Activated CD4-positive, alpha-beta T cell treated with anti-CD3 and anti-CD28 coated beads, Interleukin-2, amount 50 U/mL, for 48 hours (primary cell): ENCODE data around the gene DENND4B.

Experiments
- DNase-seq, 2 experiments: peaks; one replicate each; pipeline ENCODE4 v3.0.0-alpha.2; 2020

The DENND4B gene

GRCh38 chr1:153945131-153945794 is 1.3 kb downstream of the DENND4B start:
- DNase-seq, result peak; percentile 73 to 78

DNA sequence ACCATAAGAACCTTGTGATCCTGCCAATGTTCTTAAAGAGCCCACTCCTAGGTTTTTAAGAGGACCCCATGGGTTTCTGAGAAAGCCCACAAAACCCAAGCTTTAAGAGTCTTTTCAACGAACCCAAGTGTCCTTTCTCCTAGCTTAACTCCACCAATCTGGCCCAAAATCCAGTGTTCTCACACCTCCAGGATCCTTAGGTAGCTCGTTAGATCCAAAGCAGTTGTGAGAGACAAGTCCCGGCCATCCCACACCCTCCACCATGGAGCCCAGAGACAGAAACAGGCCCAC is 1.7 kb downstream of the DENND4B start:
- no peak for DNase-seq

- no peak for DNase-seq
These were observed 2.3 kb downstream of the DENND4B start for GRCh38 chr1:153944005-153944826.

DNA sequence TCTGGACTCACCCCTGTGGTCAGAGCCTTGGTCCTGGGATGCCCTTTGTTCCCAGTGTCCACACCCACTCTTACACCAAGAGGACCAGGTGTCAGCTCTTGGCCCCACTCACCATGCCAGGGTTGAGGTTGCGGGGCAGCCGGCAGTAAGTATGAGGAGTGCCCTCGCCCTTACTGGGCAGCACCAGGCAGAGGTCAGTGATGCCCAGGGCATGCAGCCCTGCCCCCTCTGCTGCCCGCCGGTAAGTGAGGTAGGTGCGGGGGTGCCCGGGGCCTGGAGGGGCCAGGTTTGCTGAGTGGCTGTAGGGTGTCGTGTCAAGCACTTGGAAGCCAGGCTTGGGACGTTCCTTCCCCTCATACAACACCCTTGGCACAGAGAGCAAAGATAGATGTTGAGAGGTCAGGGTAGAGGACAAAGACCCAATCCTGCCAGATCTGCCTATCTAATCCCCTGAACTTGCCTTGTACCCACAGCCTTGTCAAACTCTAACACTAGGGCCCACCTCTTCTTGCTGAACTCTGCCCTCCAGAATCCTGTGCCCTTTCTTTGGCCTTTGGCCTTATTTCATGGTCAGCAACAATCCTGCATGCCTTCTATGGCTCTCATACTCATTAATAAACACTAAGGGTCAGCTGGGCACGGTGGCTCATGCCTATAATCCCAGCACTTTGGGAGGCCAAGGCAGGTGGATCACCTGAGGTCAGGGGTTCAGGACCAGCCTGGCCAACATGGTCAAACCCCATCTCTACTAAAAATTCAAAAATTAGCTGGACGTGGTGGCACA is 3.6 kb downstream of the DENND4B start:
- DNase-seq, result no peak

- no peak for DNase-seq
These were observed 4.4 kb downstream of the DENND4B start for GRCh38 chr1:153941826-153942725.

- no peak for DNase-seq
These were observed 5.8 kb downstream of the DENND4B start for GRCh38 chr1:153940756-153941155.

- no peak for DNase-seq
These were observed 7.0 kb downstream of the DENND4B start for GRCh38 chr1:153939476-153939875.

- DNase-seq, result no peak
These were observed 7.5 kb downstream of the DENND4B start for GRCh38 chr1:153938996-153939395.

GRCh38 chr1:153937331-153937730 is 9.2 kb downstream of the DENND4B start:
- no peak for DNase-seq

- DNase-seq, result no peak
These were observed 10.3 kb downstream of the DENND4B start for GRCh38 chr1:153936011-153936802.

- DNase-seq, result no peak
These were observed 11.8 kb downstream of the DENND4B start for GRCh38 chr1:153934746-153935145.

DNA sequence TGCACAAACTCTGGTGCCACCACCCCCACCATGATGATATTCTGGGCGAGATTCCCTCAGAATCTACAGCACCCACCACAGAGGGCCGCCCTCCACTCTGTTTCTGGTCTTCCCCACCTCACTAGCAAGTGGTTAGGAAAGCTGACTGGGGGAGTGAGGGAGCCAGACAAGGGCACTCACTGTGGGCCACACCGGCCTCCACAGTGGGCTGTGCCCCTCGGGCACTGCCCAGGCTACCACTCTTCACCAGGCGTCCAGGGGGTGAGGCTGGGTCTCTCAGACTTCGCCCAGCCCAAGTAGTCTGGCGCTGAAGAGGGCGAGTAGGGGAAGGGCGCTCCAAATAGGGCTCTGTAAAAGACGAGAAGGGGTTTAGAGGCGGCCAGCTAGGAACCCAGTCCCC is 12.6 kb downstream of the DENND4B start:
- no peak for DNase-seq

DNA sequence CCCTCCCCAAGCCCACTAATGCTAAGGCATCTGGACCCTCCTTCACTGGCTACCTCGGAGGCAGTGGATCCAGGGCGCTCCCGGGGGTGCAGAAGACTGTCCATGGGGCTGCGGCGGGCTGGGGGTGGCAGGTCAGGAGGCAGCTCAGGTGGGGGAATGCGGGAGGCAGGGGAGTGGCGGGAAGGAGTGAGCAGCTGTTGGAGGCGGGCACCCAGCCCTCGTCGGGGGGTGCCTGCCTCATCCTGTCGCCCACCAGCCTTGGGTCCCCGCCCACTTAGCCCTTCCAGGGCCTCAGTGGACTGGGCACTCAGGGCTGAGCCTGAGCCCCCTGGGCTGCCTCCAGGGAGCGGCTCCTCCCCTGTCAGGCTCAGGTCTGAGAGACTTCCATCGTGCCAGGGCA is 13.1 kb downstream of the DENND4B start:
- DNase-seq, result no peak

GRCh38 chr1:153932156-153933131 is 14.1 kb downstream of the DENND4B start:
- no peak for DNase-seq

GRCh38 chr1:153929981-153930948 is 16.3 kb downstream of the DENND4B start:
- no peak for DNase-seq

DNA sequence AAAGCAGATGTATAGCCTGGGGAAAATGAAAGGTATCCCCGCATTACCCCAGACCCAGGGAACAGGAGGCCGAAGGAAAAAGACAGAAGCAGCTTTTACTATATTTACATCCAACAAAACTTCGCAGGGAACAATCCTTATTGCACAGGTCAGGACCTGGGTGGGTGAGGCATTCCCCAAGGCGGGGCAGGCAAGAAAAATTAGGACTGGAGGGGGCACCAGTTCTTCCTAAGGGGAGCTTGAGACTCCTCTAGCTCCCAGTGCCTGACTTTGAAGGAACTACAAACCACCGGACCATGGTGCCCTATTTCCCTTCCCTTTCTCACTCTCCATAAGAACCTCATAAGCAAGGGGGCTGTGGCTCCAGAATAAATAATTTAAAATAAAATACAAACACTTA is 17.1 kb downstream of the DENND4B start:
- DNase-seq, result no peak

DNA sequence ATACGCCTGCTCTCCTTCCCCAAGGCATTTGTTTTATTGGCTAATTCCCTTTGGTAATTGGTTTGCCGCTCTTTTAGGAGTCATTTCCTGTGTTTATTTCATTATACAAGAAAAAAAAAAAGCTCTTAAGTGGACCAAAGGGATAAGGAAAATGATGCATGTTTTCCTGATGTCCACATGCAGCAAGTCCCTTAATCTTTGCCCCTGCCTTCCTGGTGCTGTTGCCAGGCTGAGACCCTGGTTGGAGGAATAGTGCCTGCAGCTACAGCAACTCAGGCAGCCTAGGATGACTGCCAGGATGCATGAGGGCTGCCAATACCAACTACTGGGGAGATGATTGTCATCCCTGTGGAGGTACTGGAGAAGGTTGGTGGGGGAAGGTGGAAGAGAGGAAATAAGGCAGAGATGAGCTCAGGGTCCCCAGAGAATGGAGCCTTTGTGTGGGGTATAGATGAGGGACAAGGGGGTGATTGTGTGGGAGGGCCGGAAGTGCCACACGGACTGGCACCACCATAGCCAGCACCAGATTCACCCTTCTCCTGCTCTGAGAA is 17.7 kb downstream of the DENND4B start:
- DNase-seq, result no peak

GRCh38 chr1:153928245-153928644 is 18.3 kb downstream of the DENND4B start:
- no peak for DNase-seq

GRCh38 chr1:153926405-153926804 is 20.1 kb downstream of the DENND4B start:
- DNase-seq, result no peak
